Measurements from ENCODE around the gene ZIC2.
A peak's percentile ranks its signal among the peaks of the same experiment; 100 is the strongest.

The ZIC2 gene

DNA sequence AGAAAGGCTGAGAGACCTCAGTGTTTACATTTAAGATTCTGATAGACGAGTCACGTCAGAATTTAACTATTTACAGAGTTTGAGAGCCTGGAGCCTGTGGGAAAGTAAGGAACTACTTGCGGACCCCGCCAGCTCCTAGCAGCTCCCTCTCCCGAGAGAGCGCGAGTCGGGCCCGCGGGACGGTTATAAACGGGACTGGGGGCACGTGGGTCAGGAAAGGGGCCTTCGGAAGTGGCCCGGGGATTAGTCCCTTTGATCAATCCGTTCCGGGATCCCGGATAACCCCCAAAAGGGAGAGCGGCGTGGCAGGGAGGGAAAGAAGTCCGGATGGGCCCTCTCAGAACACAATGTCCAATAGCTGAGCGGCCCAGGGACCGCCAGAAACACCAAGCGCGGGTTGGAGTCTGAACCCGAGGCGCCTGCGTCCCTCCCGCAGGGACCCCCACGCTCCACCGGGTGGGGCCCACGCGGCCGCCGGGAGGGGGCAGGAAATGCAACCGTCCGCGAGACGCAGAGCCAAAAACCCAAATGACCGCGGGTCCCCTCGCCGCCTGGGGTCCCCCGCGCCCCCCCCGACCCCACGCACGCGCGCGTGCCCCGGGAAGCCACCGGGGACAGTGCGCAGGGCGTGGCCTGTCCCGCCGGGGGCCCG lies 13.6 kb upstream of the ZIC2 start:
- Histone ChIP-seq H3K27ac (ENCODE audit: insufficient read depth, low read depth, low read length, poor library complexity, severe bottlenecking) (peak overlapping the region; percentile 89), H3K36me3 (ENCODE audit: control insufficient read depth, insufficient read depth, low read length) (peaks cover 28% of the 10 kb centered on the region), H3K4me1 (ENCODE audit: control insufficient read depth, insufficient read depth, low read length) (peaks cover 31% of the 10 kb centered on the region)

DNA sequence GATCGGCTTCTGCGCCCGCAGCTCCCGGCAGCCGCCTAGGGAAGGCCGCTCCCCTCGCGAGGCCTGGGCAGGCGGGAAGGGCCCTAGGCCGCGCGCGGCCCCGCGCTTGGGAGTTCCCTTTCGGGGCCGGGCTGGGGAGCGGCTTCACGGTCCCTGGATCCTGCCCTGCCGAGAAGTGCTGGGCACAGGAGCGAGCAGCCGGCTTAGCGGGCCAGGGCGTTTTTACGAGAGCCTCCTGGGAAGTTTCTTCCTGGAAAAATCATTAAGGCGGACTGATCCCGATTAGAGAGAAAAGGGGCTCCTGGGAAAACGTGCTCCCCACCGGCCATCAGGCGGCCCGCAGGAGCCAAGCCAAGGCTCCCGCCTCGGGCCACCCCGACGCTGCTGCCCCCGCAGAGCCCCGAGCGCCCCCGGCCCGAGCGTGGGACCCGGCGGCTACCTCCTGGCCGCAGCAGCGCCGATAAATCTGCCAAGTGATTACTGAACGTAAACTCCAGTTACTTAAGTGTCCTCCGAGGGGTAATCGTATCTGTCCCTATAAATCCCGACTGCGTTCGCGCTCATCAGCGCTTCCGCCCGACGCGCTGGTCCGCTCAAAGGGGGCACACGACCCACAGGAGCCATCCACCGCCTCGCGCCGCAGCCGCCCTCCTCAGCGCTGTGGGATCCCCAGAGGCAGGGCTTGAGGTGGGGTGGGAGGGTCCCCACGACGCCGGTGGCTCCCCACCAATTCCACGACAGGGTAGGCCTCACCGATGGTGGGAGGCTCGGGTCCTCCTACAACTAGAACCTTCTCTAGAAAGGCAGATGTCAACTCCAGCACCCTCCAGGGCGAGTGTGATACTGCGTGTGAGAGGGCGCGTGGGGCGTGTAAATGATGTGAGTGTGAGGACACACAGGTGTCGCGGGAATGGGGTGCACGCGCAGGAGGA lies 12.8 kb upstream of the ZIC2 start:
- Histone ChIP-seq H3K4me1 (ENCODE audit: control insufficient read depth, insufficient read depth, low read length) (peaks cover 34% of the 10 kb centered on the region), H3K27me3 (ENCODE audit: control insufficient read depth, insufficient read depth, low read length, poor library complexity, severe bottlenecking) (peaks cover 25% of the 10 kb centered on the region), H3K9me3 (ENCODE audit: control insufficient read depth, low read length) (no peaks in the 10 kb centered on the region), H3K36me3 (ENCODE audit: control insufficient read depth, insufficient read depth, low read length) (peaks cover 26% of the 10 kb centered on the region), H3K27ac (ENCODE audit: insufficient read depth, low read depth, low read length, poor library complexity, severe bottlenecking) (peak overlapping the region; percentile 89), H3K4me3 (ENCODE audit: insufficient read depth, low read depth, low read length) (peak overlapping the region; percentile 73)
- 0 to 1% methylated on average over 81 of the region's 81 CpGs for WGBS, 2 experiments

More for the DNA sequence above, 13.6 kb upstream of the ZIC2 start:
- no peaks in the 10 kb centered on the region for H3K9me3 ChIP-seq (ENCODE audit: control insufficient read depth, low read length)
- peaks cover 17% of the 10 kb centered on the region for H3K27me3 ChIP-seq (ENCODE audit: control insufficient read depth, insufficient read depth, low read length, poor library complexity, severe bottlenecking)
- H3K4me3 ChIP-seq (ENCODE audit: insufficient read depth, low read depth, low read length), result peak overlapping the region; percentile 73
- WGBS, 2 experiments, result 0 to 1% methylated on average over 58 of the region's 58 CpGs

DNA sequence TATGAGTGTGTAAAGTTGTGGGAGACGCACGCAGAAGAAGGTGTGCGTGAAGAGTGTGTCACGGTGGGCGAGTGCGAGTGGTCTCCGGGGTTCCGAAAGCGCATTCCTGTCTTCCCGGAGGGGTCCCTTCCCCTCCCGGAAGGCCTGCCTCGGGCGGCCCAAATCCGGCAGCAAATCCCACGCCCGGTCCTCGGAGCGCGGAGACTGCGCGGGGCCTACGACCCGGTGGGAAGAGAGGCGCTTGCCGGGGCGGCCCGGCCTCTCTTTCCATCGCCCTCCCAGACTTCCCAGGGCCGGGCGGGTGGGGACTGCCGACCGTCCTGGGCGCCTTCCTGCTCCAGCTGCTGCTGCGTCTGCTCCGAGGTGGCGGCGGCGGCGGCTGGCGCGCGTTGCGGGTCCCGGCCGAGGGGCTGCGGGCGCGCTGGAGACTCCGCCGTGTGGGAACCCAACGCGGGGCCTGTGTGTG lies 12.1 kb upstream of the ZIC2 start:
- H3K27me3 ChIP-seq (ENCODE audit: control insufficient read depth, insufficient read depth, low read length, poor library complexity, severe bottlenecking), result peaks cover 32% of the 10 kb centered on the region
- peaks cover 21% of the 10 kb centered on the region for H3K36me3 ChIP-seq (ENCODE audit: control insufficient read depth, insufficient read depth, low read length)
- H3K4me3 ChIP-seq (ENCODE audit: insufficient read depth, low read depth, low read length), result peak overlapping the region; percentile 73
- H3K27ac ChIP-seq (ENCODE audit: insufficient read depth, low read depth, low read length, poor library complexity, severe bottlenecking), result peak overlapping the region; percentile 89
- WGBS, 2 experiments, result 0 to 1% methylated on average over 52 of the region's 52 CpGs
- H3K9me3 ChIP-seq (ENCODE audit: control insufficient read depth, low read length), result no peaks in the 10 kb centered on the region
- H3K4me1 ChIP-seq (ENCODE audit: control insufficient read depth, insufficient read depth, low read length), result peaks cover 29% of the 10 kb centered on the region

DNA sequence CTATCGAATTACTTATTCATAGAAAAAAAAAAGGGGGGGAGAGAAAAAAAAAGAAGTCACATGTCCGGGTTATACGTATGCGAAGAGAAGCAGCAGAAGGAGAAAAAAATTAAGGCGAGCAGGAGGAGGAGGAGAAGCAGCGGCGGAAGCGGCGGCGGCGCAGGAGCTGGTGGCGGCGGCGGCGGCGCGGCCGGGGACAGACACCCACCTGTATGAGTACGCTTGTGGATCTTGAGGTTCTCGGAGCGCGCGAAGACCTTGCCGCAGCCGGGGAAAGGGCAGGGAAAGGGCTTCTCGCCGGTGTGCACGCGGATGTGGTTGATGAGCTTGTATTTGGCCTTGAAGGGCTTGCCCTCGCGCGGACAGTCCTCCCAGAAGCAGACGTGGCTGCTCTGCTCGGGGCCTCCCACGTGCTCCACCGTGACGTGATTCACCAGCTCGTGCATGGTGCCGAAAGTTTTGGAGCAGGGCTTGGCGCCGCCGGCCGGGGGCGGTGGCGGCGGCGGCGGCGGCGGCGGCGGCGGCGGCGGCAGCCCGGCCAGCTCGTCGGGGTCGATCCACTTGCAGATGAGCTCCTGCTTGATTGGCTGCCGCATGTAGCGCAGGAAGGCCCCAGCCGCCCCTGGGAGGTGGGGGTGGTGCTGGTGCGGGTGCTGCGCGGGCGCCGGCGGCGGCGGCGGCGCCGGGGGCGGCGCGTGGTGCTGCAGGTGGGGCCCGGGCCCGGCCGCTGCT lies 11.5 kb upstream of the ZIC2 start:
- Histone ChIP-seq H3K27ac (ENCODE audit: insufficient read depth, low read depth, low read length, poor library complexity, severe bottlenecking) (peak overlapping the region; percentile 89), H3K36me3 (ENCODE audit: control insufficient read depth, insufficient read depth, low read length) (peaks cover 21% of the 10 kb centered on the region), H3K9me3 (ENCODE audit: control insufficient read depth, low read length) (no peaks in the 10 kb centered on the region), H3K4me1 (ENCODE audit: control insufficient read depth, insufficient read depth, low read length) (peaks cover 26% of the 10 kb centered on the region), H3K4me3 (ENCODE audit: insufficient read depth, low read depth, low read length) (peak overlapping the region; percentile 73), H3K27me3 (ENCODE audit: control insufficient read depth, insufficient read depth, low read length, poor library complexity, severe bottlenecking) (peaks cover 38% of the 10 kb centered on the region)
- 0 to 1% methylated on average over 79 of the region's 79 CpGs for WGBS, 2 experiments

DNA sequence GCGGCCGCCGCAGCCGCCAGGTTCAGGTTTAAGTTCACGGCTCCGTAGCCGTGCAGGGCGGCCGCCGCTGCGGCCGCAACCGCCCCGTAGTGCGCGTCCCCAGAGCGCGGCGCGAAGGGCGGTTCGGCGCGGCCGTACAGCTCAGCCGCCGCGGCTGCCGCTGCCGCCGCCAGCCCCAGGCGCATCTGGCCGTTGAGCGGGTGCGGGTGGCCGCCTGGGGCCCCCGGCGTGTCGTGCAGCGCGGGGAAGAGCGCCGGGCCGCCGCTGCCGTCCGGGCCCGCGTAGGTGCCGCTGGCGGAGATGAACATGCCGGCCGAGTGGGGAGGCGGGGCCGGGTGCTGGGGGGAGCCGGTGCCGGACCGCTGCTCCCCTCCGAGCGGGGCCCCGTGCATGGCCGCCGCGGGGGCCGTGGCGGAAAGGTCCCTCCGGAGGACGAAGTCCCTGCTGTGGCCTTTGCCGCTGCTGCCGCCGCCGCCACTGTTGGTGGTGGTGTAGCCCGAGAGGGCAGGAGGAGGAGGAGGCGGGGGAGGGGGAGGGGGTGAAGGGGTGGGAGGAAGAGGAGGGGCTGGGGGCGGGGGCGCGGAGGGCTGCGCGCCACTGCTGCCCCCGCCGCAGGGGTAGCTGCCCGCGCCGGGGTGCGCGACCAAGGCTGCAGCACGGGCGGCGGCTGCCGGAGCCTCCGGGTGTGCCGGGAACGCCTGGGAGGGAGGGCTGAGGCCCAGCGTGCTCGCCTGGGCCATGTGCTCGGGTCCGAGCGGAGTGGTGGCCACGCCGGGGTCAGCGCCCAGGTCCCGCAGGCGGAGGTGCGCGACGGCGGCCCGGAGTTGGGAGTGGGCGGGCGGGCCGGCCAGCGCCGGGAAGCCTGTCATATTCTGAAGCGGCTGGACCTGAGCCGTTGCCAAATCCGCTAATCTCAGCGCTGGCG lies 10.7 kb upstream of the ZIC2 start:
- Histone ChIP-seq H3K4me1 (ENCODE audit: control insufficient read depth, insufficient read depth, low read length) (peaks cover 19% of the 10 kb centered on the region), H3K4me3 (ENCODE audit: insufficient read depth, low read depth, low read length) (peak overlapping the region; percentile 73), H3K36me3 (ENCODE audit: control insufficient read depth, insufficient read depth, low read length) (peaks cover 16% of the 10 kb centered on the region), H3K27me3 (ENCODE audit: control insufficient read depth, insufficient read depth, low read length, poor library complexity, severe bottlenecking) (peaks cover 46% of the 10 kb centered on the region), H3K27ac (ENCODE audit: insufficient read depth, low read depth, low read length, poor library complexity, severe bottlenecking) (peak overlapping the region; percentile 86), H3K9me3 (ENCODE audit: control insufficient read depth, low read length) (no peaks in the 10 kb centered on the region)
- WGBS, 2 experiments, result 0 to 1% methylated on average over 112 of the region's 118 CpGs

DNA sequence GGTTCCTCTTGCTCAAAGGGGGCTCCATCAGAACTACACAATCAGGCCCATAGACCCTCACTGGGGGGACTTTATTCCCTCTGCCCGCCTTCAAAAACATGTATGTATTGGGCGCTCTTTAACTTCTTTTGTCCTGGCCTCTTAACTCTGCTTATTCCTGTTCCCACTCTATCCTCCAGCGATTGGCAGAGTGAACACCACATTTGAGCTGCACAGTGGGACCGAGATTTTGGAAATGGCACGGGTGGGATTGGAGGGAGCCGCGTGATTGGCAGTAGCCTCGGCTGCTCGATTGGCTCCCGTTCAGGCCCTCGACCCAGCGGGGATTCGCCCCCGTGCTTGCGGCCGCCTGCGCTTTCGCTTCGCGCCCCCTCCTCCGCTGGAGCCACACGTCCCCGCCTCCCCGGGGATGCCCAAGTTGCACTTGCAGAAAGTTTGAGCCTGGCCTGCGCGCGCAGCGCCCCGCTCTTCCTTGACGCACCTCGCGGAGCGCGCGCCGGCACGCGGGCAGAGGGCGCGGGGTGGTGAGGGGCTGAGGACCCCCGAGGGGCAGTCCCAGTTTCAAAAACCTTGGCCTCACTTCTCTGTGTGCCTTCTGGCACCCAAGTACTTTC lies 9.9 kb upstream of the ZIC2 start, which contains the start of gene ZIC5:
TSS of gene ZIC5 (minus strand) at position 192 of the 614 bp plus-strand sequence. CDS start at position 28, 164 bp downstream.
- H3K4me1 ChIP-seq (ENCODE audit: control insufficient read depth, insufficient read depth, low read length), result peaks cover 18% of the 10 kb centered on the region
- peak within 1 kb of the TSS; percentile 73 for H3K4me3 ChIP-seq (ENCODE audit: insufficient read depth, low read depth, low read length)
- WGBS, 2 experiments, result 0% methylated on average over 41 of the region's 41 CpGs
- peaks cover 54% of the 10 kb centered on the region for H3K27me3 ChIP-seq (ENCODE audit: control insufficient read depth, insufficient read depth, low read length, poor library complexity, severe bottlenecking)
- H3K36me3 ChIP-seq (ENCODE audit: control insufficient read depth, insufficient read depth, low read length), result peaks cover 16% of the 10 kb centered on the region
- H3K27ac ChIP-seq (ENCODE audit: insufficient read depth, low read depth, low read length, poor library complexity, severe bottlenecking), result peak within 1 kb of the TSS; percentile 86
- no peaks in the 10 kb centered on the region for H3K9me3 ChIP-seq (ENCODE audit: control insufficient read depth, low read length)

DNA sequence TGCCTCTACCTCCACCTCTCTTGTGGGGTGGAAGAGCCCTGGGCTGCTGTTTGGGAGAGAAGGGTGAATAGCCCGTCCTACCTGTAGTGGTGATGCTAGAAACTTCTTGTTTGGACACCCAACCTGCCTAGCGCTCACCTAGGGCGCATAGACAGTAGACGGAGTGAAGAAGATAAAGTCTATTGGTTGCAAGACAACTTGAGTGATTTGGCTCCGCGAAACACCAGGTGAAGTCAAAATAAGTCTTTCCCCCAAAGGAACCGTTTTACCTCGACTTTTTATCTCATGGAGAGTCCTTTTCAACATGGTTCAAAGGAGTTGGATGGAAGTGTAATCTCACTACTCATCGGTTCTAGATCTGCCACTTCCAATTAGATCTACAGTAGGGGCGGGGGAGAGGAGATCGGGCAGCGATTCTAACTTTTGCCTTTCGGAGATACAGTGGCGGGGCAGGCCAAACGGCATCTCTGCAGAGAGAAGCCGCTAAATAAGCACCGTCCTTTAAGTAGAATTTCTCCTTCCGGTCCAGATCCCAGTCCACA lies 9.3 kb upstream of the ZIC2 start:
- Histone ChIP-seq H3K4me1 (ENCODE audit: control insufficient read depth, insufficient read depth, low read length) (peaks cover 22% of the 10 kb centered on the region), H3K27ac (ENCODE audit: insufficient read depth, low read depth, low read length, poor library complexity, severe bottlenecking) (peak overlapping the region; percentile 5), H3K9me3 (ENCODE audit: control insufficient read depth, low read length) (no peaks in the 10 kb centered on the region), H3K4me3 (ENCODE audit: insufficient read depth, low read depth, low read length) (peak overlapping the region; percentile 73), H3K27me3 (ENCODE audit: control insufficient read depth, insufficient read depth, low read length, poor library complexity, severe bottlenecking) (peaks cover 60% of the 10 kb centered on the region), H3K36me3 (ENCODE audit: control insufficient read depth, insufficient read depth, low read length) (peaks cover 15% of the 10 kb centered on the region)
- 2 to 3% methylated on average over 18 of the region's 18 CpGs for WGBS, 2 experiments

DNA sequence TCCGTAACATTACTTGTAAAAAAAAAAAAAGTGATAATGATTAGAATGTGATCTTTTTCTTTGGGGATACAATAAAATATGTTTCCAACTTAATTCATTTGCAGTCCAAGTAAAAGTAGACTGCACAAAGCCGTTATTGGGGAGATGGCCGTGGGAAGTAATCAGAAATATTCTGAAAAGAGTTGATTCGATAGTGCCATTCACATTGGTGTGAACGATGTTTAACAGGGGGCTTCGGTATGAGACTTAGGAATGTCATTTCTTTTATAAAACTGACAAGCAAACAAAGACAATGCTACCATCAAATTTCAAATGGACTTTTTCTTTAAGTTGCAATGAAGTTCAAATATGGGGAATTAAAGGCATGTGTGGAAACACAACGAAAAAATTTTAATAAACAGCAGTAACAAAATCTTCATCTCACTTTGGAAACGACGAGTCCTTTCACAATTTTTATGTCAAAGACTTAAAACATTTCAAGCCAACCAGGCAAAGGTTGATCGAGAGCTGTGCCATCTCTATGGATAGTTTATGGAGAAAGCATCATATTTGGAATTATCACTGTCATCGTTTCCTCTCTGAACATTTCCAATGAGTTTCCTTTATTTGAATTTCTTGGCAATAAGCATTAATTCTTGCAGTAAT lies 8.3 kb upstream of the ZIC2 start:
- H3K27ac ChIP-seq (ENCODE audit: insufficient read depth, low read depth, low read length, poor library complexity, severe bottlenecking), result no peak overlapping the region
- H3K27me3 ChIP-seq (ENCODE audit: control insufficient read depth, insufficient read depth, low read length, poor library complexity, severe bottlenecking), result peaks cover 70% of the 10 kb centered on the region
- H3K36me3 ChIP-seq (ENCODE audit: control insufficient read depth, insufficient read depth, low read length), result peaks cover 9% of the 10 kb centered on the region
- H3K9me3 ChIP-seq (ENCODE audit: control insufficient read depth, low read length), result no peaks in the 10 kb centered on the region
- peaks cover 31% of the 10 kb centered on the region for H3K4me1 ChIP-seq (ENCODE audit: control insufficient read depth, insufficient read depth, low read length)
- H3K4me3 ChIP-seq (ENCODE audit: insufficient read depth, low read depth, low read length), result no peak overlapping the region
- 50 to 63% methylated on average over 10 to 11 of the region's 11 CpGs for WGBS, 2 experiments
